ENCODE results near the gene MYLK.

MYLK gene

GRCh38 chr3:123700791-123701722 lies 183.1 kb downstream of the MYLK start:
- DNase-seq (ENCODE audit: low read depth, low spot score): no peak

GRCh38 chr3:123698813-123699212 lies 185.3 kb downstream of the MYLK start:
- no peak for DNase-seq (ENCODE audit: low read depth, low spot score)

- DNase-seq (ENCODE audit: low read depth, low spot score): no peak
These were observed 187.3 kb downstream of the MYLK start for GRCh38 chr3:123696808-123697207.

GRCh38 chr3:123695731-123696640 lies 188.1 kb downstream of the MYLK start:
- no peak for DNase-seq (ENCODE audit: low read depth, low spot score)

GRCh38 chr3:123695152-123695551 lies 189.0 kb downstream of the MYLK start:
- no peak for DNase-seq (ENCODE audit: low read depth, low spot score)

- no peak for DNase-seq (ENCODE audit: low read depth, low spot score)
These were observed 189.6 kb downstream of the MYLK start for GRCh38 chr3:123694366-123695087.

- no peak for DNase-seq (ENCODE audit: low read depth, low spot score)
These were observed 190.4 kb downstream of the MYLK start for GRCh38 chr3:123693584-123694190.

- DNase-seq (ENCODE audit: low read depth, low spot score): no peak
These were observed 191.5 kb downstream of the MYLK start for GRCh38 chr3:123692671-123693070.

- no peak for DNase-seq (ENCODE audit: low read depth, low spot score)
These were observed 192.1 kb downstream of the MYLK start for GRCh38 chr3:123692041-123692440.

- no peak for DNase-seq (ENCODE audit: low read depth, low spot score)
These were observed 194.3 kb downstream of the MYLK start for GRCh38 chr3:123689831-123690230.

GRCh38 chr3:123688241-123688747 lies 195.8 kb downstream of the MYLK start:
- peak; percentile 81 for DNase-seq (ENCODE audit: low read depth, low spot score)

GRCh38 chr3:123687286-123687685 lies 196.8 kb downstream of the MYLK start:
- DNase-seq (ENCODE audit: low read depth, low spot score): no peak

- peak; percentile 71 for DNase-seq (ENCODE audit: low read depth, low spot score)
These were observed 197.9 kb downstream of the MYLK start for GRCh38 chr3:123686251-123686650.

GRCh38 chr3:123685780-123686179 lies 198.4 kb downstream of the MYLK start:
- peak; percentile 12 for DNase-seq (ENCODE audit: low read depth, low spot score)

- no peak for DNase-seq (ENCODE audit: low read depth, low spot score)
These were observed 199.5 kb downstream of the MYLK start for GRCh38 chr3:123684636-123685035.

GRCh38 chr3:123684209-123684608 lies 199.9 kb downstream of the MYLK start:
- no peak for DNase-seq (ENCODE audit: low read depth, low spot score)

GRCh38 chr3:123683505-123684154 lies 200.5 kb downstream of the MYLK start:
- DNase-seq (ENCODE audit: low read depth, low spot score): no peak

- no peak for DNase-seq (ENCODE audit: low read depth, low spot score)
These were observed 201.2 kb downstream of the MYLK start for GRCh38 chr3:123682781-123683504.

- DNase-seq (ENCODE audit: low read depth, low spot score): no peak
These were observed 201.8 kb downstream of the MYLK start for GRCh38 chr3:123682302-123682701.

All from brain pericyte (primary cell).